GM12878 (cell line): ENCODE results near the gene CDKN1C. TPM values are rescaled to one million over a fixed set of nuclear protein-coding genes. Genes with fewer than 3 reads are reported as not detected.

Source experiments
- ATAC-seq: fragments of 200-7000 bp; cut with Tn5 transposase; 3 replicates; pipeline ENCODE4 v1.9.1; 2020; ENCODE audit warnings: mild to moderate bottlenecking, moderate library complexity
- BruUV-seq: library from RNA; stranded (reverse); fragments of 400-500 nt; replicated peaks from 2 replicates; lab custom pipeline; 2021; lab: Mats Ljungman, UMichigan
- CTCF ChIA-PET: fragments of 300-600 bp; sonication (Branson Sonifier 250); formaldehyde crosslinking; extraction: SDS; loops from one replicate; lab custom pipeline; 2021; ENCODE audit warnings: inconsistent platforms; lab: Yijun Ruan, JAX
- POLR2A ChIA-PET: fragments of 350-600 bp; formaldehyde crosslinking; extraction: SDS; loops from one replicate; lab custom pipeline; 2021; ENCODE audit warnings: inconsistent platforms; lab: Charles Lee
- RAD21 ChIA-PET: fragments of 300-600 bp; sonication (Branson Sonifier 250); formaldehyde crosslinking; loops from one replicate; lab custom pipeline; 2023; ENCODE audit warnings: antibody characterized with exemption; ENCODE audit not compliant: unreplicated experiment; lab: Charles Lee
- SMC1A ChIA-PET: fragments of 300-600 bp; sonication (Branson Sonifier 250); formaldehyde crosslinking; loops from one replicate; lab custom pipeline; 2023; ENCODE audit not compliant: unreplicated experiment, uncharacterized antibody; lab: Charles Lee
- DNase-seq: peaks from one replicate; pipeline ENCODE4 v3.0.0-alpha.2; 2011; ENCODE audit warnings: low read depth, low spot score
- FAIRE-seq: peaks from 3 replicates; lab custom pipeline; 2011; peaks lifted over from hg19 to GRCh38; lab: Jason Lieb, UNC
- H2AFZ ChIP-seq: 2 replicates; pipeline ENCODE4 v1.6.0; 2011; ENCODE audit warnings: low read depth, low read length, control low read depth; ENCODE audit not compliant: control insufficient read depth
- H3K27ac ChIP-seq: 2 replicates; pipeline ENCODE4 v1.5.1; 2011; ENCODE audit warnings: control low read depth; ENCODE audit not compliant: control insufficient read depth, insufficient read depth
- H3K27me3 ChIP-seq, 2 experiments: replicated peaks in 1 of 2; 2 replicates each; pipeline versions ENCODE4 v1.6.0 to v1.6.1; 2011; ENCODE audit warnings: low read length in 1 of 2; ENCODE audit not compliant: control insufficient read depth in 2 of 2, insufficient read depth in 2 of 2
- H3K36me3 ChIP-seq, 2 experiments: 2 replicates each; pipeline ENCODE4 v1.5.1; 2011; ENCODE audit warnings: low read length in 1 of 2; ENCODE audit not compliant: control insufficient read depth in 2 of 2, insufficient read depth in 2 of 2
- H3K4me1 ChIP-seq: 2 replicates; pipeline ENCODE4 v1.6.1; 2011; ENCODE audit warnings: mild to moderate bottlenecking, low read length, moderate library complexity, mixed read lengths; ENCODE audit not compliant: control insufficient read depth, insufficient read depth
- H3K4me2 ChIP-seq: 2 replicates; pipeline ENCODE4 v1.6.0; 2011; ENCODE audit warnings: control low read depth; ENCODE audit not compliant: control insufficient read depth, insufficient read depth
- H3K4me3 ChIP-seq: fragments of 200-600 bp; sonication (generic); 2 replicates; pipeline ENCODE4 v1.5.1; 2016
- H3K79me2 ChIP-seq: 2 replicates; pipeline ENCODE4 v1.6.0; 2011; ENCODE audit warnings: low read length; ENCODE audit not compliant: control insufficient read depth, insufficient read depth
- H3K9ac ChIP-seq: 2 replicates; pipeline ENCODE4 v1.8.0; 2011; ENCODE audit warnings: low read length, control low read depth, mixed read lengths; ENCODE audit not compliant: control insufficient read depth, insufficient read depth
- H3K9me3 ChIP-seq: replicated peaks from 3 replicates; pipeline ENCODE4 v1.5.1; 2011; ENCODE audit warnings: mild to moderate bottlenecking, low read length; ENCODE audit not compliant: control insufficient read depth, insufficient read depth
- H4K20me1 ChIP-seq: 2 replicates; pipeline ENCODE4 v1.6.0; 2011; ENCODE audit not compliant: control insufficient read depth, insufficient read depth
- ETV6 ChIP-seq, 2 experiments: fragments of 450-650 bp in 1 of 2; IDR thresholded peaks in 1 of 2; conservative IDR thresholded peaks in 1 of 2; 2 replicates each; pipeline ENCODE4 v1.6.1; 2014; ENCODE audit warnings: antibody characterized with exemption in 1 of 2, borderline replicate concordance in 1 of 2, low read depth in 1 of 2, mild to moderate bottlenecking in 1 of 2, moderate library complexity in 1 of 2
- PML ChIP-seq: IDR thresholded peaks from 2 replicates; pipeline ENCODE4 v1.6.1; 2012; ENCODE audit warnings: low read length, inconsistent platforms
- WGBS: methylation state at CpG from one replicate; pipeline ENCODE4 v1.1.6; 2016; ENCODE audit warnings: low lambda C conversion rate; ENCODE audit not compliant: insufficient replicate concordance, insufficient coverage; ENCODE audit errors: missing lambda C conversion rate; 5-methylcytosine and 5-hydroxymethylcytosine counted together
- in situ Hi-C: fragments of 300-500 bp; cut with MboI; formaldehyde crosslinking; loops from 9 replicates; pipeline ENCODE4 v1.14.3; 2018; ENCODE audit warnings: mixed read lengths
- intact Hi-C: fragments of 100-400 bp; cut with micrococcal nuclease; formaldehyde crosslinking; loops from one replicate; pipeline ENCODE4 v1.14.2; 2022; ENCODE audit not compliant: unreplicated experiment
- polyA plus RNA-seq, 11 experiments: library from polyadenylated mRNA; depleted of rRNA in 4 of 11; unstranded in 6 of 11; stranded (reverse) in 5 of 11; fragments of >200 nt; fragmentation: Nextera tagmentation in 4 of 11; fragmentation: Illumina TruSeq in 1 of 11; extraction: Ambion mirVana in 4 of 11; extraction: Trizol in 1 of 11; gene quantifications; 1 replicate in 1 of 11; 2 replicates in 10 of 11; pipeline versions ENCODE4 v1.2.1 to v1.2.3, GENCODE V29; 2011 to 2016; ENCODE audit warnings: inconsistent platforms in 2 of 11, missing spikeins in 2 of 11, low read depth in 1 of 11
- total RNA-seq, 4 experiments: library from RNA; depleted of rRNA in 3 of 4; stranded (reverse); fragments of >200 nt in 3 of 4; fragmentation: Illumina TruSeq in 1 of 4; extraction: Trizol in 1 of 4; gene quantifications; 2 replicates each; pipeline versions ENCODE4 v1.2.1 to v1.2.3, GENCODE V29; 2013 to 2021
- TF ChIP-seq, protein P1 (sequence below): fragments of 450-650 bp; IDR thresholded peaks from 2 replicates; pipeline ENCODE4 v1.6.1; 2016; ENCODE audit warnings: mild to moderate bottlenecking

CDKN1C gene
- total and polyA plus RNA-seq, 10 of the 15 experiments (the other 5 are each of a cell fraction or from before 2014, with no cell fraction given): 0.05 to 0.21 (median 0.14) TPM; not detected in 7

DNA sequence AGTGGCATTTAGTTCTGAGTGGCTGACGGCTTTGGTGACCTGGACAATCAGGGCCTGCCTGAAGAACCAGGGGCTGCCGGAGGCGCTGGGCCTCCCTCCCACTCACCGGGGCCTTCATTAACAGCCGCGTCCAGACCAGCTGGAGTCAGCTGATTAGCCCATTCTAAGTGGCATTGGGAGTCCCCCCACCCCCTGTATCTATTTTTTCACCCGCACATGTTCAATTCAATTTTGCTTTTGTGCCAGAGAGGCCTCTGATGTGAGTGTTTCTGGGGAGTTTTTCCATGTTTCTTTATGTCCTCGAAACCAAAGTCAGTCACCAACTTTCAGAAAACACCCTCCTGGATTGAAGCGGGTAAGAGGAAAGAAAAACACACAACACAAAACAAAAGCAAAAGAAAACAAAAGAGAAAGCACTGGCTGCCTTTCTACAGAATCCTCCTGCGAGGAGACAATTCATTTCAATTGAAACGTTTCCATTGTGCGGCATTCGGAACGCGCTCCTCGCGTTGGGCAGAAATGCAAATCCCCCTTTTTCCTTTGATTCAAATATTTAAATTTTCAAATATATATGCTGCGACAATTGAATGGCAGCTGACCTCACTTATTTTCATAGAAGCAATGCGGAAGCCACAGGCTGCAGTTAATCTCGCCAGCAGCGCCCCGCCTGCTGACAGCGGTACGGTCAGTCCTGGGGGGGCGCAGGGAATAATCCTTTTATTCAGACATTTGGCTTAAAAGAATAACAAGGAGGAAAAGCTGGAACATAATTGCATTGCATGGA, 17.7 kb downstream of the CDKN1C start:
- Histone ChIP-seq H3K27me3 (peaks cover 2 to 5% of the 10 kb centered on the region in 2 experiments; a peak in 3 of 4 replicates), H3K9me3 (no peaks in the 10 kb centered on the region; the same call in 2 of the 3 replicates), H3K27ac (no peak overlapping the region), H2AFZ (no peak overlapping the region), H3K36me3 (no peaks in the 10 kb centered on the region), H3K9ac (no peak overlapping the region; the same call in 1 of the 2 replicates), H3K4me2 (no peak overlapping the region), H3K4me1 (no peaks in the 10 kb centered on the region), H3K4me3 (no peak overlapping the region), H3K79me2 (no peaks in the 10 kb centered on the region), H4K20me1 (no peaks in the 10 kb centered on the region)
- 37% methylated on average over 25 of the region's 25 CpGs for WGBS
- CTCF ChIA-PET: no interaction called here
- intact Hi-C loops: no loop called here
- in situ Hi-C loops: no loop called here
- SMC1A ChIA-PET: no interaction called here
- POLR2A ChIA-PET: no interaction called here
- RAD21 ChIA-PET: no interaction called here
- no peak for DNase-seq
- ATAC-seq: no peak
- no TSS peak for BruUV-seq
- no peak for TF ChIP-seq ETV6 (conservative IDR thresholded peaks at IDR 0.05 in 1 of 2, IDR thresholded peaks at IDR 0.05 in 1 of 2; ENCODE audit: borderline replicate concordance in 1 of 2, low read depth in 1 of 2)
- TF ChIP-seq, protein P1, sequence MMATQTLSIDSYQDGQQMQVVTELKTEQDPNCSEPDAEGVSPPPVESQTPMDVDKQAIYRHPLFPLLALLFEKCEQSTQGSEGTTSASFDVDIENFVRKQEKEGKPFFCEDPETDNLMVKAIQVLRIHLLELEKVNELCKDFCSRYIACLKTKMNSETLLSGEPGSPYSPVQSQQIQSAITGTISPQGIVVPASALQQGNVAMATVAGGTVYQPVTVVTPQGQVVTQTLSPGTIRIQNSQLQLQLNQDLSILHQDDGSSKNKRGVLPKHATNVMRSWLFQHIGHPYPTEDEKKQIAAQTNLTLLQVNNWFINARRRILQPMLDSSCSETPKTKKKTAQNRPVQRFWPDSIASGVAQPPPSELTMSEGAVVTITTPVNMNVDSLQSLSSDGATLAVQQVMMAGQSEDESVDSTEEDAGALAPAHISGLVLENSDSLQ: peak; percentile 41; the same call in 1 of the 2 replicates
- no peak for FAIRE-seq

DNA sequence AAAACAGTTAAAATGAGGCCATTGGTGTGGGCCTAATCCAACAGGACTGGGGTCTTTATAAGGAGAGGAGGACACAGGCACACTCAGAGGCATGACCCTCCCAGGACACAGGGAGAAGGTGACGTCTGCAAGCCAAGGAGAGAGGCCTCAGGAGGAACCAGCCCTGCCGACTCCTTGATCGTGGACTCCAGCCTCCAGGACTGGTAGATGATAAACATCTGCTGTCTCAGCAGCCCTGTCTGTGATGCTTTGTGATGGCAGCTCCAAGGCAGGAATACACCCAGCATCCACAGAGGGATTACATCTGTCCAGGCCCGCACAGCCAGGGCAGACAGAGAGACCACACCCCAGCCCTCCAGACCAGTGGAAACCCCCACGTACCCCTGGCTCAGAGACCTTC, 18.4 kb downstream of the CDKN1C start:
- intact Hi-C loops: no loop called here
- H3K27me3 ChIP-seq: peaks cover 2 to 5% of the 10 kb centered on the region in 2 experiments; a peak in 3 of 4 replicates
- in situ Hi-C loops: no loop called here
- TF ChIP-seq PML: no peak
- H3K4me3 ChIP-seq: no peak overlapping the region
- H3K9ac ChIP-seq: no peak overlapping the region
- H4K20me1 ChIP-seq: no peaks in the 10 kb centered on the region
- no peaks in the 10 kb centered on the region for H3K36me3 ChIP-seq
- ChIA-PET POLR2A (no interaction called here), SMC1A (no interaction called here), CTCF (no interaction called here), RAD21 (no interaction called here)
- no peak for DNase-seq
- no peak overlapping the region for H3K27ac ChIP-seq
- WGBS: 36% methylated on average over 5 of the region's 5 CpGs
- BruUV-seq: no TSS peak
- no peak overlapping the region for H2AFZ ChIP-seq
- no peak for ATAC-seq
- no peaks in the 10 kb centered on the region; the same call in 2 of the 3 replicates for H3K9me3 ChIP-seq
- no peaks in the 10 kb centered on the region for H3K79me2 ChIP-seq
- no peak overlapping the region for H3K4me2 ChIP-seq
- H3K4me1 ChIP-seq: no peaks in the 10 kb centered on the region
- no peak for FAIRE-seq
